CD4-positive, alpha-beta T cell treated with Interleukin-4 for 4 hours (primary cell): ENCODE measurements around the gene PRKG1.

Source experiments
- DNase-seq: peaks from one replicate; pipeline ENCODE4 v3.0.0-alpha.2; 2020

Gene PRKG1

DNA sequence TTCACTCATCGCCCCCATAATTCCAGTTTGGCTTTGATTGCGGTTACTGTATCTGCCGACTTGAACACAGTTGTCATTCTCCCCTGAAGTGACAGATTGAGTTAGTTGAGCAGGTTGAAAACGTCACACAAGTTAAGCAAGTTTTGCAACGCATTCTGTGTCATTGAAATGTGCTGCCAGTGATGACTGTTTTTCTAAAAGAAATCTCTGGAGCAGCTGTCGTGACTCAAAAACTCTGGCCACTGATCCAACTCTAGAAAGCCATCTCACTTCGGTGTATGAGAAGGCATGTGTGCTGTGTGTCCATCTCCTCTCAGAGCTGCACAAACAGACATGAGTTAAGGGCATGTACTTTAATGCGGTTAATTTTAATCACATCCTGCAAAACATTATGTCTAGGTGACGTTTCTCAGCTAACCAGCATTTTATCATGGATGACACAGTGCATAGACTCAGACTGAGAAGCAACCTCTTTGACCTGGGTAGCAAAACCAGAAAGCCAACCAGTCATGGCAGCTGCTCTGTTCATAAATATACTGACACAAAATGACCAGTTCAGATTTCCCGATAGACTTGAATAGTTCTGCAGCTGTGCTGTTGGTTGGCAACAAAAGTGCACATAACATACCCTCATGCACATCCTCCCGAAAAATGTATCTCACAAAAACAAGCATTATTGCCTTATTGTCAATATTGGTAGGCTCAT, 555.8 kb downstream of the PRKG1 start:
- no peak for DNase-seq

DNA sequence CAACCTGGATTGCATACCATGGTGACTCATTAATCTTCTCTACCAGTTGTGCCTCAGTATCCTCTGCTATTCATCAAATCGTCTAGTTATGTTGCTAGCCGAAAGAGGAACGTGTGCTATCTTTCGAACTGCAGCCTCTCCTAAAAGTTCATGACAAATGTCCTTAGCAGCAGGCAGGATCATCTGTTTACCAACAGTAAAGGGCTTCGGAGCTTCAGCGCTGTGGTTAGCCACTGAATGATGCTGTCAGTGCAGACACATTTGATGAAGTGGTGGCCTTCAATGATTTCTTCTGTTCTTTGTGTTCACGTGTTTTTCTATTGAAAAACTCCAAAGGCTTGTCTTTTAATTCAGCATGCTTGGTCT, 556.3 kb downstream of the PRKG1 start:
- no peak for DNase-seq

DNA sequence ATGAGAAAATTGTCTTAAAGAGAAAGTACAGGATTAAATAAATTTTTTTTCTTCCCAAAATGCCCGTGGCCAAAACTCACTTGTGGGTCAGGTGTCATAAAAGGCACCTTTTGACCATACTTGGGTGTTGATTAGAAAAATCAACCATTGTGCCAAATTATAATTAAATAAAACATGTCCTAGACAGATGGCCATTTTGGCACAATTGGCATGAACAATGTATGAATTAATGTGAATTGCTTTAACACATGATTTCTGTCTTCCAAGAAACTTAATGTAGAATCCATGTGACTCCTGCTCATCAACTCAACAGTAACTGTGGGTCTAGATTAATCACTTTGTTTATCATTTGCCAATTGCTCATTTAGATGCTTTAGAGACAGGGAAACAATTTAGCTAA, 561.1 kb downstream of the PRKG1 start:
- DNase-seq: no peak

DNA sequence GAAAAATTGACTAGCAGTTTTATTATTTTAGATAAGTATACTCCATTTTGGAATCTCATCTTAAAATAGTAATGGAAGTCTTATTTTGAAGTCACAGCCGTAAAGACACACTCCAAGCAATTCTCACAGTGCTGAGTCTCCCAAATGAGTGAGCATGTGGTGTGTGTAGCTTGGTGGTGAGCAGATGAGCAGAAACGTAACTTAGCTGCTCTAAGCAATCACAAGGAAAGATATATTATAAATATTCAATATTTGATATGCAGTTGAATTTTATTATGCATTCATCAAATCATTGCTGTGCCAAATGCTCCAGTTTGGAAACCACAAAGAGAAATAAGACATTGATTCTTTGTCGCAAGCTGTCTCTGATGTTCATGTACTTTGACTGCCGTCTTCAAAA, 563.9 kb downstream of the PRKG1 start:
- no peak for DNase-seq

DNA sequence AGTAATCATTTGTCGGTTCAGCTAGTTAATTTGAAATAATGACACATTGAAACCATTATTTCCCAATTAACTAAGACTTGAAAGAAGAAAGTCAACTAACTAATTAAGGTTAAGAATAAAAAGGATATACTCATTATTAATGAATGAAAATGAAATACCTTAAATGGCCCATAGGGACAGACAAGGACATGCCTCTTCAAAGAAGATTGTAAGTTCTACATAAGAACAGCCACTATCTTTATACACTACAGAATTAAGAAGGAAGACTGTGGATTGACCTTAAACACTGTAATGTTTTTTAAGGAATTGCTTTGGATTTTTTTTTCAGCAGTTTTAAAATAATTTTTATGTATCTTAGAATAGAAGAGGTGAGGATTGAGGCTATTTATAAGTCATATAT, 564.5 kb downstream of the PRKG1 start:
- no peak for DNase-seq

GRCh38 chr10:51640120-51640819, 566.0 kb downstream of the PRKG1 start:
- DNase-seq: no peak

GRCh38 chr10:51642581-51642980, 568.3 kb downstream of the PRKG1 start:
- no peak for DNase-seq

DNA sequence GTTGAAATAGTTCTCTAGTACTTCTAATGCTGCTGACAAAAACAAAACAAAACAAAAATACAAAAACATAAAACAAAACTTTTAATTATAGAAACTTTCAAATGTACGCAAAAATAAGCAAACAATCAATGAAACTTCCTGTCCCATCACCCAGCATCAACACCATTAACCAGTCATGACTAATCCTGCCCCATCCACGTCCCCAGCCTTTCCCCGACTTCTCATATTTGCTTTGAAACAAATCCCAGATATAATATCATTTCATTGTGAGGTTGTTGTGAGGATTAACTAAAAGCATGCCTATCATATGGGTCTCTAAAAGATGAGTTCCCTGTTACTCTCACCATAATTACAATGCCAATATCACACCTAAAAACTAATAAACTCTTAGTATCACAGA, 569.4 kb downstream of the PRKG1 start:
- no peak for DNase-seq

- DNase-seq: no peak
Measured at GRCh38 chr10:51649064-51649463, 574.8 kb downstream of the PRKG1 start.

DNA sequence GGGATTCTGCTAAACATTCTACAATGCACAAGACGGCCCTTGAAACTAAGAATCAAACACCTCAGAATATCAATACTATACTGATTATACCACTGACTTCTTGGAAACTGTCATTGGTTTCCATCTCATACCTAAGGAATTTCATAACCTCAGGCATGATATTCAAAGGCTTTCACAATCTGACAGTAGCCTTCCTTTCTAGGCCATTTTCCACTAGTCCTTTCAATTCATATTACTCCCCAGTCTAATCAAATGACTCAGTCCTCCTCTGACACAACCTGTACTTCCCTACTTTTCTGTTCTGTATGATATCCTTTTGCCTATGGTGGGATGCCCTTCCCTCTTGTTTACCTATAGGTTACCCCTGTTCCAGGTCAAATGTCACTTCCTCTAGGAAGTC, 576.8 kb downstream of the PRKG1 start:
- DNase-seq: no peak

DNA sequence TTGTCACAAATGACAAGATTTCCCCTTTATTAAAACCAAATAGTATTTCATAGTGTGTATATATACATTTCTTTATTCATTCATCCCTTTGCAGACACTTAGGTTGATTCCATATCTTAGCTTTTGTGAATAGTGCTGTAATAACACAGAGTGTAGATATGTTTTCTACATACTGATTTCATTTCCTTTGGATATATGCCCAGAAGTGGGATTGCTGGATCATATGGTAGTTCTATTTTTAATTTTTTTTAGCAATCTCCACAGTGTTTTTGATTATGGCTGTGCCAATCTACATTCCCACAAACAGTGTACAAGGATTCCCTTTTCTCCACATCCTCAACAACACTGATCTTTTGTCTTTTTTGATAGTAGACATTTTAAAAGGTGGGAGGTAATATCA, 578.7 kb downstream of the PRKG1 start:
- DNase-seq: no peak

DNA sequence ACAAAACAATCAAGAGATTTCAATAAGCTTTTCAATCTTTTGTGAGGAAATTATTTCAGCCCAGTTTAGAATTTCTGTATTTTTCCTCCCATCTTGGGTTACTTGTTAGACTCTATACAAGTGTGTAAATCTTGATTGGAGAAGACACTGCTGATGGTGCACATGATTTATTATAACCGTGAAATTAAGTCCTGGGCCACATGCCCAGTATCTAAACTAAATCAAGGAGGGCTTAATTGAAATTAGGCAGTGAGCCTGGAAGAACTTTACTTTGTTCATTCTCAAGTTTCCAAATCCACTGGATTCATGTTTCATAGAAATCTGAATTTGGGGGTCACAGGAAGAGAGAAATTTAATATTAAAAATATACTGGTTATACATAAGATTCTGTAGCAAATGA, 580.6 kb downstream of the PRKG1 start:
- no peak for DNase-seq

GRCh38 chr10:51656503-51656902, 582.2 kb downstream of the PRKG1 start:
- no peak for DNase-seq

GRCh38 chr10:51658000-51658399, 583.7 kb downstream of the PRKG1 start:
- no peak for DNase-seq

- no peak for DNase-seq
Measured at GRCh38 chr10:51659344-51659743, 585.1 kb downstream of the PRKG1 start.

DNA sequence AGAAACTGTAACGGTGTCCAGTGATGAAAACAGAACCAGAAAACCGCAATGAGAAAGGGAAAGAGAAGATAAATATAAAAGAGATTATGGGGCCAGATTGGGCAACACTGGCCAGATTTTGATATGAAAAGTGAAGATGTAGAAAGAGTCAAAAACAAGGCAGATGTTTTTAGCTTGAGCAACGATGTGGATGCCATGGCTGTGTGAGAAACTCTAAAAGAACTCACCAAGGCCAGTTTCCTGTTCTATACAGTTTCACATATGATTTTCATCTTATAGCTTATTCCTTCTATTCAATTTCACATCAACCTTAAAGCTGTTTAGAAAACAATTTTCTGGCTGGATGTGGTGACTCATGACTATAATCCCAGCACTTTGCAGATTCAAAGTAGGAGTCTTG, 588.8 kb downstream of the PRKG1 start:
- DNase-seq: no peak

GRCh38 chr10:51666456-51666855, 592.2 kb downstream of the PRKG1 start:
- no peak for DNase-seq

GRCh38 chr10:51667678-51668335, 593.5 kb downstream of the PRKG1 start:
- no peak for DNase-seq

- no peak for DNase-seq
Measured at GRCh38 chr10:51668336-51668689, 594.0 kb downstream of the PRKG1 start.

DNA sequence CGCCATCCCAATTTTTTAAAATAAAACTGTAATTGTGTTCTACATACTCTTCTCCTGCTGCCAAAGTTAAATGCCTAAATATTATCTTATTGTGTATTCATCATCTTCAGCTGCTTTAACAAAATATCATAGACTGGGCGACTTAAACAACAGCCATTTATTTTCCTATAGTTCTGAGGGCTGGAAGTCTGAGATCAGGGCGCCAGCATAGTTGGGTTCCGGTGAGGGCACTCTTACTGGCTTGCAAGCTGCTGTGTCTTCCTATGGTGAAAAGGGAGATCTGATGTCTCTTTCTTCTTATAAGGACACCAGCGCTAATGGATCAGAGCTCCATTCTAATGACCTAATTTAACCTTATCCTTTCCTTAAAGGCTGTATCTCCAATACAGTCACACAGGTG, 594.8 kb downstream of the PRKG1 start:
- DNase-seq: no peak

- DNase-seq: no peak
Measured at GRCh38 chr10:51672039-51672535, 597.8 kb downstream of the PRKG1 start.

DNA sequence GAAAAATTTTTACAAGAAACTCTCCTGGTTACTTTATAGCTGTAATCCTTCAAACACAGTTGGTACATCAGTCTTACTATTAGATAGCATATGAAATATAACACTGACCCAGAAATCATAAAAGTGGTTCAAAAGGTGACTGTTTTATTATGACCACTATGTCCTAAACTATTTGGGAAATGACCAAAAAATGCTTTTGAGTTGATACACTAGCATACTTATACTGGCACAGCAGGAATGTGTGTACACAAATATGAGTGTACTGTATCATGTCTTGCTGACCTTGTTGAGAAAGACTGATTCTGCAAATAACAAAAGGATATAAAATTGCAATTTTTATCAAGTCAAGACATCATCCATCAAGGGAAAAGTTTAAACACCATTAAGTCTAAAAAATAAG, 600.8 kb downstream of the PRKG1 start:
- no peak for DNase-seq

DNA sequence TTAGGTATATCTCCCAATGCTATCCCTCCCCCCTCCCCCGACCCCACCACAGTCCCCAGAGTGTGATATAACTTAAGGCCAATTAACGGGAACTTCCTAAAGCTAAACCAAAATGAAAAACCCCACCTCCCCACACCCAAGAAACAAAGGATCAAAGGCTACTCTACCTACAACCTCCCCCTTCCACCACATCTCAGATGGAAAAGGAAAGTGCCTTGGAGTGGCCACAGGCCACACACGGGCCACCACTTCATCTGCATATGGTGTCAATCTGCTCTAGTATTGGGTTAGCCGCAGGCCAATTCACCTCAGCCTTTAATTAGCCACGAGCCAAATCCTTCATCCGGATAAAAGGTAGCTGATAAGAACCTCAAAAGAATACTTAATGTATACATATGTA, 605.6 kb downstream of the PRKG1 start:
- DNase-seq: no peak

- DNase-seq: no peak
Measured at GRCh38 chr10:51683031-51683691, 608.9 kb downstream of the PRKG1 start.
